ENCODE data around the gene SLC2A4RG. TPM values are rescaled to one million over a fixed set of nuclear protein-coding genes. Genes with fewer than 3 reads are reported as not detected.
A peak's percentile ranks its signal among the peaks of the same experiment; 100 is the strongest.

SLC2A4RG gene
- total RNA-seq, 1 donor = 24.2 TPM

- TF ChIP-seq CTCF (IDR thresholded peaks at IDR 0.05; ENCODE audit: insufficient read depth, low read depth, low read length) = no peak
- H3K4me3 ChIP-seq (ENCODE audit: low read depth, low read length) = no peak overlapping the region
- DNase-seq (ENCODE audit: low read depth) = no peak
Observed at GRCh38 chr20:63785691-63786131, 46.1 kb downstream of the SLC2A4RG start.

- TF ChIP-seq CTCF (IDR thresholded peaks at IDR 0.05; ENCODE audit: insufficient read depth, low read depth, low read length) = no peak
- DNase-seq (ENCODE audit: low read depth) = no peak
- H3K4me3 ChIP-seq (ENCODE audit: low read depth, low read length) = no peak overlapping the region
Observed at GRCh38 chr20:63787302-63787701, 47.7 kb downstream of the SLC2A4RG start.

DNA sequence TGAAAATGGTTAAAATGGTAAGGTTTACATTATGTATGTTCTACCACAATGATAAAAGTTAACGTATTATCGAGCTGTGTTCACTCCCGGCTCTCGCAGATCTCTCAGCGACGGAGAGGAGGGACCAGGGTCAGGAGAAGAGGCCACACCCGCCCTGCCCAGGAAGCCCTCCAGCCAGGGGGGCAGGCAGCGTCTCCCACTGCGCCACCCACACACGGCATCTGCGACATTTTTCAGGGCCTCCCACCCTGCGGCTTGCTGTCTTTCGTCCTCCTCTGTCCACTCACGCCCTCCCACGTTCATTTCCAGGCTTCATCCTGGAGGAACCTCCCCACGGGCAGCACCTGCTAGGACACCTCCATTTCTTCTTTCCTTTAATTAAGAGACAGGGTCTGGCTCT is 48.2 kb downstream of the SLC2A4RG start:
- no peak for TF ChIP-seq CTCF (IDR thresholded peaks at IDR 0.05; ENCODE audit: insufficient read depth, low read depth, low read length)
- no peak overlapping the region for H3K4me3 ChIP-seq (ENCODE audit: low read depth, low read length)
- DNase-seq (ENCODE audit: low read depth) = no peak

GRCh38 chr20:63789836-63790571 is 50.4 kb downstream of the SLC2A4RG start:
- TF ChIP-seq CTCF (IDR thresholded peaks at IDR 0.05; ENCODE audit: insufficient read depth, low read depth, low read length) = no peak
- H3K4me3 ChIP-seq (ENCODE audit: low read depth, low read length) = no peak overlapping the region
- no peak for DNase-seq (ENCODE audit: low read depth)

- DNase-seq (ENCODE audit: low read depth) = no peak
- H3K4me3 ChIP-seq (ENCODE audit: low read depth, low read length) = no peak overlapping the region
- no peak for TF ChIP-seq CTCF (IDR thresholded peaks at IDR 0.05; ENCODE audit: insufficient read depth, low read depth, low read length)
Observed at GRCh38 chr20:63790572-63791168, 51.1 kb downstream of the SLC2A4RG start.

DNA sequence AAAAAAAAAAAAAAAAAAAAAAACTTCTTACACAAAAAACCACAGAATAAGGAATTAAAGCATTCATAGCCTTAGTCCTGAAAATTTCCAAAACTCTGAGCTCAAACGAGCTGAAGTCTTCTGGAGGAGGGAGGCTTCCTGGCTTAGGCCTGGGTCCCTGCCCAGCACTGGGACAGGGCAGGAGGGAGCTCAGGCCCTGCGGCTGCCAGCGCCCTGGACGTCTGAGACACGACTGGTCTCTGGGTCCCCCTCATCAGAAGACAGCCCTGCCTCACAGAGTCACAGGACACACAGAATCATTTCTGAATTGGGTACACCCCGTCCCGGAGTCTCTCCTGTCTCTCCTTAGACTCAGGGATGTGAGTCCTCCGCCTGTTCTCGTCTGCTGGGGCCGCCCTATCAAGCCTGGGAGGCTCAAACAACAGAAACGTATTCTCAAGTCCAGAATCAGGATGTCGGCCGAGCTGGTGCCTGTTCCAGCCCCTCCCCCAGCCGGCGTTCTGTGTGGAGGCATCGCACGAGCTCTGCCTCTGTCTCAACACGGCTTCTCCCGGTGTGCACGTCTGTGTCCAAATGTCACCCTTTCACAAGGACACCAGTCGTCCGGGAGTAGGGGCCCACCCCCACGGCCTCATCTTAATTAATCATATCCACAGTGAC is 52.1 kb downstream of the SLC2A4RG start:
- DNase-seq (ENCODE audit: low read depth) = peak; percentile 24
- no peak for TF ChIP-seq CTCF (IDR thresholded peaks at IDR 0.05; ENCODE audit: insufficient read depth, low read depth, low read length)
- H3K4me3 ChIP-seq (ENCODE audit: low read depth, low read length) = no peak overlapping the region
